ENCODE measurements around the gene LYL1.

Gene LYL1

GRCh38 chr19:13101590-13102415 lies 855 bp downstream of the LYL1 start:
- H3K27ac ChIP-seq (ENCODE audit: low read depth, low read length): no peak overlapping the region
- H3K9me3 ChIP-seq (ENCODE audit: insufficient read depth, low read depth, low read length): no peaks in the 10 kb centered on the region
- no peak overlapping the region for H3K9ac ChIP-seq (ENCODE audit: low read depth, low read length)
- H3K27me3 ChIP-seq (ENCODE audit: insufficient read depth, low read length): peaks cover 67% of the 10 kb centered on the region
- 91% methylated on average over 7 of the region's 7 CpGs for WGBS
- H3K4me3 ChIP-seq (ENCODE audit: low read length): peak overlapping the region; percentile 44; the same call in 1 of the 2 replicates
- peaks cover 9% of the 10 kb centered on the region for H3K4me1 ChIP-seq (ENCODE audit: insufficient read depth, low read length)
- H3K36me3 ChIP-seq (ENCODE audit: insufficient read depth, low read length): no peaks in the 10 kb centered on the region; the same call in 1 of the 2 replicates

GRCh38 chr19:13100841-13101589 lies 1.6 kb downstream of the LYL1 start:
- WGBS: 66% methylated on average over 18 of the region's 18 CpGs

GRCh38 chr19:13100031-13100588 lies 2.5 kb downstream of the LYL1 start:
- 85% methylated on average over 12 of the region's 12 CpGs for WGBS
- Histone ChIP-seq H3K4me1 (ENCODE audit: insufficient read depth, low read length) (peaks cover 9% of the 10 kb centered on the region), H3K9ac (ENCODE audit: low read depth, low read length) (no peak overlapping the region), H3K36me3 (ENCODE audit: insufficient read depth, low read length) (no peaks in the 10 kb centered on the region; the same call in 1 of the 2 replicates), H3K27ac (ENCODE audit: low read depth, low read length) (no peak overlapping the region), H3K27me3 (ENCODE audit: insufficient read depth, low read length) (peaks cover 83% of the 10 kb centered on the region), H3K4me3 (ENCODE audit: low read length) (no peak overlapping the region), H3K9me3 (ENCODE audit: insufficient read depth, low read depth, low read length) (no peaks in the 10 kb centered on the region)

More at GRCh38 chr19:13100841-13101589, 1.6 kb downstream of the LYL1 start:
- peaks cover 9% of the 10 kb centered on the region for H3K4me1 ChIP-seq (ENCODE audit: insufficient read depth, low read length)
- H3K9me3 ChIP-seq (ENCODE audit: insufficient read depth, low read depth, low read length): no peaks in the 10 kb centered on the region
- no peak overlapping the region for H3K27ac ChIP-seq (ENCODE audit: low read depth, low read length)
- H3K36me3 ChIP-seq (ENCODE audit: insufficient read depth, low read length): no peaks in the 10 kb centered on the region; the same call in 1 of the 2 replicates
- H3K9ac ChIP-seq (ENCODE audit: low read depth, low read length): no peak overlapping the region
- peaks cover 75% of the 10 kb centered on the region for H3K27me3 ChIP-seq (ENCODE audit: insufficient read depth, low read length)
- H3K4me3 ChIP-seq (ENCODE audit: low read length): no peak overlapping the region

GRCh38 chr19:13099073-13099999 lies 3.3 kb downstream of the LYL1 start:
- H3K4me3 ChIP-seq (ENCODE audit: low read length): peak overlapping the region; percentile 36
- H3K9ac ChIP-seq (ENCODE audit: low read depth, low read length): no peak overlapping the region
- H3K4me1 ChIP-seq (ENCODE audit: insufficient read depth, low read length): peaks cover 9% of the 10 kb centered on the region
- H3K9me3 ChIP-seq (ENCODE audit: insufficient read depth, low read depth, low read length): no peaks in the 10 kb centered on the region
- H3K36me3 ChIP-seq (ENCODE audit: insufficient read depth, low read length): no peaks in the 10 kb centered on the region
- peaks cover 90% of the 10 kb centered on the region for H3K27me3 ChIP-seq (ENCODE audit: insufficient read depth, low read length)
- H3K27ac ChIP-seq (ENCODE audit: low read depth, low read length): no peak overlapping the region
- WGBS: 9% methylated on average over 77 of the region's 77 CpGs

GRCh38 chr19:13098277-13099072 lies 4.2 kb downstream of the LYL1 start:
- Histone ChIP-seq H3K9ac (ENCODE audit: low read depth, low read length) (no peak overlapping the region), H3K4me3 (ENCODE audit: low read length) (peak overlapping the region; percentile 36; the same call in 1 of the 2 replicates), H3K9me3 (ENCODE audit: insufficient read depth, low read depth, low read length) (no peaks in the 10 kb centered on the region), H3K27ac (ENCODE audit: low read depth, low read length) (no peak overlapping the region), H3K27me3 (ENCODE audit: insufficient read depth, low read length) (peaks cover 96% of the 10 kb centered on the region), H3K36me3 (ENCODE audit: insufficient read depth, low read length) (no peaks in the 10 kb centered on the region), H3K4me1 (ENCODE audit: insufficient read depth, low read length) (peaks cover 9% of the 10 kb centered on the region)
- 2% methylated on average over 51 of the region's 58 CpGs for WGBS

- Histone ChIP-seq H3K27me3 (ENCODE audit: insufficient read depth, low read length) (peaks cover 92% of the 10 kb centered on the region), H3K9me3 (ENCODE audit: insufficient read depth, low read depth, low read length) (no peaks in the 10 kb centered on the region), H3K27ac (ENCODE audit: low read depth, low read length) (no peak overlapping the region), H3K36me3 (ENCODE audit: insufficient read depth, low read length) (no peaks in the 10 kb centered on the region), H3K9ac (ENCODE audit: low read depth, low read length) (no peak overlapping the region), H3K4me1 (ENCODE audit: insufficient read depth, low read length) (peaks cover 9% of the 10 kb centered on the region), H3K4me3 (ENCODE audit: low read length) (no peak overlapping the region)
- 2% methylated on average over 62 of the region's 69 CpGs for WGBS
Observed at GRCh38 chr19:13097463-13098258, 5.0 kb downstream of the LYL1 start.

GRCh38 chr19:13097033-13097462 lies 5.6 kb downstream of the LYL1 start:
- Histone ChIP-seq H3K4me1 (ENCODE audit: insufficient read depth, low read length) (peaks cover 11% of the 10 kb centered on the region), H3K27ac (ENCODE audit: low read depth, low read length) (no peak overlapping the region), H3K4me3 (ENCODE audit: low read length) (no peak overlapping the region), H3K9me3 (ENCODE audit: insufficient read depth, low read depth, low read length) (no peaks in the 10 kb centered on the region), H3K9ac (ENCODE audit: low read depth, low read length) (no peak overlapping the region), H3K36me3 (ENCODE audit: insufficient read depth, low read length) (no peaks in the 10 kb centered on the region), H3K27me3 (ENCODE audit: insufficient read depth, low read length) (peaks cover 92% of the 10 kb centered on the region)
- 3% methylated on average over 10 of the region's 20 CpGs for WGBS

GRCh38 chr19:13095934-13096927 lies 6.4 kb downstream of the LYL1 start:
- 2% methylated on average over 44 of the region's 44 CpGs for WGBS
- peak overlapping the region; percentile 48 for H3K4me3 ChIP-seq (ENCODE audit: low read length)
- H3K27me3 ChIP-seq (ENCODE audit: insufficient read depth, low read length): peaks cover 92% of the 10 kb centered on the region
- H3K9ac ChIP-seq (ENCODE audit: low read depth, low read length): no peak overlapping the region
- H3K27ac ChIP-seq (ENCODE audit: low read depth, low read length): no peak overlapping the region; the same call in 1 of the 2 replicates
- no peaks in the 10 kb centered on the region for H3K9me3 ChIP-seq (ENCODE audit: insufficient read depth, low read depth, low read length)
- H3K36me3 ChIP-seq (ENCODE audit: insufficient read depth, low read length): no peaks in the 10 kb centered on the region
- H3K4me1 ChIP-seq (ENCODE audit: insufficient read depth, low read length): peaks cover 16% of the 10 kb centered on the region
